Embryonic facial prominence (tissue), 1 donor: ENCODE measurements around the gene C2orf80.
"Not testable (repeated sequence)": the region's sequence is repeated elsewhere in the genome, so short reads cannot be mapped to it uniquely, and the experiment has no call there.

Source experiments
- DNase-seq: peaks from one replicate; pipeline ENCODE4 v3.0.0-alpha.2; 2016; ENCODE audit errors: extremely low spot score

Gene C2orf80

DNA sequence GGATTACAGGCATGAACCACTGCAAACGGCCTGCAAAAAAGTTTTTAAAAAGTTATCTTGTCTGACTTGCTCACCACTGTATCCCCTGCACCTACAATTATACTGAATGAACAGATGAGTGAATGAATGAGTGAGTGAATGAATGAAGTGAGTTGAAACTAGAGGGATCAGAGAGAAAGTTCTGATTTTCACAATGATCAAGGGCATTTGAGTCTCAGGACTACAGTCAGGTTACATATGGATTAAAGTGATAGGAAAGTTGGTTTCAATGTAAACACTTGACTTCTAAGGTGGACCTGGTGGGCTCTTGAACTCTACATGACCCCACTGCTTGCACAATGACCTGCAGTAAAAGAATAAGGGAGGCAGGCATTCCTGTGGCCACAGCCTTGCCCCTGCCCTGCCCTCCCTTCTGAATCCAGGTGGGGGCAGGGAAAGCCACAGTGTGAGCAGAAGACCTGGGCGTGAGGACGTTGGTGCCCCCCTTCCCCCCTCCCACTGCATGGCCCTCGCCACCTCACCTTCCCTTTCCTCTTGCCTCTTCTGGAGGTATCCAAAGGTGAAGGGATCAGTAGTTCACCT lies 10.7 kb downstream of the C2orf80 start:
- no peak for DNase-seq

DNA sequence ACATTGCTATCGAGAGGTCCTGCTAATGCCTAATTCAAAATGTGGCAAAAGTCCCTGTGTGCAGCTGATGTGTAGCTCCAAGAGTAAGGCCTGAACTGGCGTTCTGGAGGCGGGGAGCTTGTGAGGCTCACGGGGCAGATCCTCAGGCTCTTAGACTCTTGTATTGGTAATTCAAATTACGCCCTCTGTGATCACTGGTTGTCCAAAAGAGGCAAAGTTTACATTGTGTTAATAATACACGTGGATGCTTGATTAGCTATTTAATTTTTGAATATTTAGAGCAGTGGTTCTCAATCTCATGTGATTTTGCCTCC lies 14.0 kb downstream of the C2orf80 start:
- DNase-seq: no peak

DNA sequence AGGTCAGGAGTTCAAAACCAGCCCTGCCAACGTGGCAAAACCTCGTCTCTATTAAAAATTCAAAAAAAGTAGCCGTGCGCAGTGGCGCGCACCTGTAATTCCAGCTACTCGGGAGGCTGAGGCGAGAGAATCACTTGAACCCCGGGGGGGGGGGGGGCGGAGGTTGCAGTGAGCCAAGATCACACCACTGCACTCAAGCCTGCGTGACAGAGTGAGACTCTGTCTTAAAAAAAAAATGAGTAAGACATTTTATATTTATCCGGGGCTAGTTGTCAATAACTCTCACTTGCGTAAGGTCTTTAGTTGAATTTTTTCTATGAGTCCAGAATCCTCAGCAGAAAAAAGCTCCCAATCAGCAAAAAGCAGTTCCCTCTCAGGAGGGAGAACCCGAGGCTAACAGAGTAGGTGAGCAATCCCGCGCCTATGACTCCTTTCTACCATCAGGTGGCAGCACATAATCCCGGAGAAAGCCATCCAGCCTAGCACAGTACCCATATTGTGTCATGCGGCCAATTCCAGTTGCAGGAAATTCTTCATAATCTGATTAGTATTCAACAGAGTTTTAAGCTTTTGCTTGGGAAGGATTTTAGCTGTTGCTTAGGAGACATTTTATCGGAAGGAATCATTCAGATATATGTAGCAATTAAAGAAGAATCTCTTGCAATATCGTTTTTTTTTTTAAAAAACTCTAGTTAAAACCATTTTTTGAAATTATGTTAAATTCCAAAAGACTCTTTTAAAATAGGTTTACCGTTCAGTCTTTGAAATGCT lies 14.6 kb downstream of the C2orf80 start:
- peak; percentile 78 for DNase-seq

DNA sequence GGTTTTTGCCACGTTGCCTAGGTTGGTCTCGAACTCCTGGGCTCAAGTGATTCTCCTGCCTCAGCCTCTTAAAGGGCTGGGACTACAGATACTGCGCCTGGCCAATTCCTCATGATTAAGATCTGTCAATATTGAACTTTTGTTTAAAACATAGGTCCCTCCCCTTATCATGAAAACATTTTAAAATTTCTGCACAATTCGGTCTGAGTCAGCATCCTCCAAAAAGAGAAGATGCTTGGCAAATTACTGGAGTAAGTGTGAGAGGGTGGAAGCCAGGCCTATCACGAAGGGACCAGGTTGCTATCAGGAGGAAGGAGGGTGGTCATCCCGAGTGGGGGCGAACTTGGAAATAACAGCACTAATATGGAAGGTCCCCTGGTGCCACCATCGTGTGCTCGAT lies 15.7 kb downstream of the C2orf80 start:
- no peak for DNase-seq

DNA sequence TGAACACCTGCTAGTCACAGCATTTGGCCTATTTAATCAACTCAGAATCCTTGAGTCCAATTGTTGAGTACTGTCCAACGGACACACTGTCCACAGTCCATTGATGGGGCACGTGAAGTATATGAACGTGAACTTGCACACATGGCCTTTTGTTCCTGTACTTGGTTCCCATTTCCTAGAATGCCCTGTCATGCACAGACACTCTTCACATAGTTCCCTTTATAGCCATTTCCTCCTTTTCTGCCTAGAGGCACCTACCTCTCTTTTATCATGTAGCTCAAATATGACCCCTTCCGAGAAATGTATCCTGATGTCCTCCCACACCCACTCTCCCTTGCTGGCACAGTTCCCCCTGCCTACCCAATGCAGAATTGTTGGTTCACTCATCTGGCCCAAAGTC lies 17.7 kb downstream of the C2orf80 start:
- DNase-seq: no peak

DNA sequence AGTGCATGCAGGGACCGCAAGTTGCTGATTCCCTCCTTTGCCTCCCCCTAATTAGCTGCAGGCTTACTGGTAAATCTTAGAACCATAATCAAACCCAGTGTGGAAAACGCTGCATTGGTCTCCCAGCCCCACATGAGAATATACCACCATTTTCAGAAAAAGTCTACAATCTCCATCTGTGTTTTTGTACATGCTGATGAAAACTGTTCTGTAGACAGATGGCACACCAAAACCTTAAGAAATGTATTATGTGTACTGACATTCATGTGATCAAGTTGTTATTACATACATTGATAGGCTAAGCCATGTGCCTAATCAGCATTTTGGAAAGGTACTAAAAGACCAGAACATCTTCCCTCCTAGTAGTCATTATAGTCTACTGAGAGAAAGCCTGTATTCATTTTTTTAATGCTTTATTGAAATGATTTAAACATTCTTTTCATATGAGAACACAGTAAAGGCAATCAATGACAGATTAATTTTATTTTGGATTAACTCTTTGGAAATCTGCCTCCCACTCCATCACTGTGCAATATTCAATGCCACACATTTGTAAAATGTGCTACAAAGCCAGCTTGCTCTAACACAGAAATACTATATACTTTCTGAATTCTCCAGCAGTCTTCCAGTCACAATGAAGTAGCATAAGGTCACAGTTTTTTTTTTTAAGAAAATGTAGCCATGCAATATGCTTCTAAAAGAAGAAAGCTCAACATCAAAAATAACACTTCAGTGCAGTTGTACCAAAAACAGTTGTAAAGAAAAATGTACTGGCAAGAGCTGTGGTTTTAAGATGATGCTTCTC lies 24.7 kb downstream of the C2orf80 start:
- no peak for DNase-seq

DNA sequence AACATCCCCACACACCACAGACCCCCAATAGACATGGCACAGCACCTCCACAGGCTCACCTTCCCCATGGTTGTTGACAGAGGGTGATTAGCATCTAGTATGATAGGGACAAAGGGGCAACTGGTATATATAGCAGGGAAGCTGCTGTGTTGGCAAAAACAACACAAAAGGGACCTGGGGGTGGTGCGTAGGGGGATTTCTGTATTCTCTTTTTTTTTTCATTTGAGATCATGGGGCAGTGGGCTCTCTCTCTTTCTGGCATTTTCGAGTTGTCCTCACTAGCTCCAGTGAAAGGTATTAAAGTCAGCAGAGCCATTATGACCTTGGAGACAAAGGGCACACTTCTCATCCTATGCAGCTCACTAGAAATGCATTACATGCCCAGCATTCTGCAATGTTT lies 26.3 kb downstream of the C2orf80 start, which contains the start of gene CRYGA:
CRYGA (minus strand) TSS at position 101 of the 400 bp plus-strand sequence; CDS start at position 68, 33 bp downstream.
- no peak for DNase-seq

DNA sequence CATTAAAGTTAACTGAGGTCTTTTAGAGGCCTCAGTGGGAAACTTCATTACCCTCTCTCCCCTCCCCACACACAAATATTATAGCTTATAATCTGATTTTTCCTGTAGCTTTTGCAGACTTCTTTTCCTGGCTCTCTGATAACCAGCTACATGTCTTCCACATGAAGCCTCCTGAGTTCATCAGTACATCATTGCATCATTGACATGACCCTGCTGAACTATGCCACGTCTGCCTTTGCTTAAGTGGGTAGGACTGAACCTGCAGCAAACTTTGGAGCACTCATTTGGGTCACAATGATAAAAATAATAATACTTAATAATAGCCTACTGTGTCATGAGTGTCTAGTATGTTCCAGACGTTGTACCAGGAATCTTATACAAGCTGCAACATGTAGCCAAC lies 33.4 kb downstream of the C2orf80 start:
- DNase-seq: no peak

DNA sequence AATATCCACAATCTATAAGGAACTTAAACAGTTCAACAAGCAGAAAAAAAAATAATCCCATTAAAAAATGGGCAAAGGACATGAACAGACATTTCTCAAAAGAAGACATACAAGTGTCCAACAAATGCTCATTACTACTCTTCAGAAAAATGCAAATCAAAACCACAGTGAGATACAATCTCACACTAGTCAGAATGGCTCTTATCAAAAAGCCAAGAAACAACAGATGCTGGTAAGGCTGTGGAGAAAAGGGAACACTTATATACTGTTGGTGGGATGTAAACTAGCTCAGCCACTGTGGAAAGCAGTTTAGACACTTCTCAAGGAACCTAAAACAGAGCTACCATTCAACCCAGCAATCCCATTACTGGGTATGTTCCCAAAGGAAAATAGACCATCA lies 36.7 kb downstream of the C2orf80 start:
- no peak for DNase-seq

DNA sequence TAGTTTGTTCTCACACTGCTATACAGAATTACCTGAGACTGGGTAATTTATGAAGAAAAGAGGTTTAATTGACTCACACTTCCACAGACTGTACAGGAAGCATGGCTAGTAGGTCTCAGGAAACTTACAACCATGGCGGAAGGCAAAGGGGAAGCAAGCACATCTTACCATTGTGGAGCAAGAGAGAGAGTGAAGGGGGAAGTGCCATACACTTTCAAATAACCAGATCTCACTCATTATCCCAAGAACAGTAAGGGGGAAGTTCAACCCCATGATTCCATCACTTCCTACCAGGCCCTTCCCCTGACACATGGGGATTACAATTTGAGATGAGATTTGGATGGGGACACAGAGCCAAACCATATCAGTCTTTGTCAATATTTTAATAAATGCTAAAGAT lies 38.9 kb downstream of the C2orf80 start:
- DNase-seq: no peak

DNA sequence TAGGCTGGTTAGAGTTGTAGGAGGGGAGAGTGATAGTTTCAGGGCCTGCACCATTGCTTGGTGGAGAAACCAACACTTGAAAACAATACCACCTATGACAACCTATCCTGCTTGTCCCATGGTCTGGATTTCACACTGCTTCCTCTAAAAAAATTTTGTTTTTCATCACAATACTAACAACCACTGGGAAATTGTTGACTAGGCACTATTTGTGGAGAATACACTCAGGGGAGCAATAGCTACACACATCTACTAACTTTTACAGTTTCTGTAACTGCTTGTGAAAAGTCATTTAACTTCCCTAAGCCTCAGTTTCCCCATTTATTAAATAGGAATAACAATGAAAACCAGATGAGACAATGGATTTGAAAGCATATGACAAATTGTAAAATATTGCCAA lies 39.7 kb downstream of the C2orf80 start:
- no peak for DNase-seq

DNA sequence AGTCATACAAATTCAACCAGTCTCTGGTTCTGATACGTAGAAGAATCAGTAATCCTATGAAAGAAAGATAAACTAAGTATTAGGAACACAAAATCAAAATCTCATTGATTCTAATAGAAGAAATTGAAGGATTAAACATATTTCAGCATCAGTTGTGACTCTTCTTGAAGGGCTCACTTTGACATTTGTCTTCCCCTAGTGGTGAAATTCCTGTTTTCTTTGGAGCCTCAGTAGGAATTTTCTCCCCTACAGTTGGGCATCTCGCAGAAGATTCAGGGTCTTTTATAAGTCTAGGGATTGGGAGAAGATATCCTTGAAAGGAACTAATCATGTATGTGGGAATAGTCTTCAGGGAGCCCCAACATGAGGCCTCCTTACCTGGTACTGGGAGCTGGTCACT lies 41.0 kb downstream of the C2orf80 start:
- DNase-seq: no peak

DNA sequence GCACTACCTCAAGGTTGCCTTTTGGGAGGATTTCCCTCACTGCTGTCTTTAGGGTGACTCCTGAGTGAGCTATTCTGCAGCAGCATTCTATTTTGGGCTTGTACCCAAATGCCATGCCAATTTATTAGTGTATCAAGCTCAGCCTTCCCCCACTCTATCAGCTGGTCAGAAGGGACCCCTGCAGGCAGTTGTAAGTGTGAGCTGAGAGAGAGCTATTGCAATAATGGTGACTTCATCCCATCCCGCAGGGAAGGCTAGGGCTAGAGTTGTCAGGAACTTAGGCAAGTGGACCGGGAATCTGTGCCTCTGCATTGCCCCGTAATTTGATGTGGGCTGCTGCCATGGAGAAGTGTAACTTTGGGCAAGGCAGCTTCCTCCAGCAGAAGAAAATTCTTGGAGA lies 42.1 kb downstream of the C2orf80 start:
- no peak for DNase-seq

DNA sequence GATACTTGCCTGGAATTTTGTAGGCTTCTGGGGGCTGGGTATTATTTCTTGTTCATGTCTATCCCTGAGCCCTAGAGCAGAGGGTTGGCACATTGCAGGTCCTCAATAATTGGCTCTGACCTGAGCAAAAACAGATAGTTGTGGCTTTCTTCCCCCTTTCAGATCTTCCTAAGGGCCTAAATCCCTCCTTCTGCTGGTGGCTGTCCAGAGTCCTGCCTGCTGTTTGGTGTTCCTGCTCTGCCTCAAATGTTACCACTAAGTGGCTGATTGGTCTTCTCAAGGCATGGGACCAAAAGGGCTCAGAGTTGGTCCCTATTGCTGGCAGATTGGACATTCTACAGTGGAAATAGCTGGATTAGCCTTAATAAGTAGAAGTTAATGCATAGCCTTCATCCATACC lies 42.8 kb downstream of the C2orf80 start:
- DNase-seq: no peak

DNA sequence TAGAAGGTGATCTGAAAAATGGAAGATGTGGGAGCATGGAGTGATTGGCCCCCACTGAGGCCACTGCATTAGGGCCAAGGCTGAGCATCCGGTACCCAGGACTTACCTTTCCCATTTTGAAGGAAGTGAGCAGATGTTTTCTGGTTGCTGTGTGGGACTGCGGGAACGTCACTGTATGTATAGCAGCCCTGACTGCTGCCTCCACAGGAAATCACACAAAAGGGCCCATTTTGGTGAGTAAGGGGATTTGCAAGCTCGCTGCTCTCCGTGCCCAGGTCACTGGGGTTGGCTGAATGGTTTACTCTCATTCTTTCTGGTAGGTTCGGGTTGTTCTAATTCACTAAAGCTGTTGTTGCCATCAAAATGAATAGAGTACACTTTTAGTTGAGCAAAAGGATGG lies 43.8 kb downstream of the C2orf80 start, which contains the start of gene CRYGB:
CRYGB (minus strand) TSS at position 153 of the 400 bp plus-strand sequence; CDS start at position 115, 38 bp downstream.
- no peak for DNase-seq

DNA sequence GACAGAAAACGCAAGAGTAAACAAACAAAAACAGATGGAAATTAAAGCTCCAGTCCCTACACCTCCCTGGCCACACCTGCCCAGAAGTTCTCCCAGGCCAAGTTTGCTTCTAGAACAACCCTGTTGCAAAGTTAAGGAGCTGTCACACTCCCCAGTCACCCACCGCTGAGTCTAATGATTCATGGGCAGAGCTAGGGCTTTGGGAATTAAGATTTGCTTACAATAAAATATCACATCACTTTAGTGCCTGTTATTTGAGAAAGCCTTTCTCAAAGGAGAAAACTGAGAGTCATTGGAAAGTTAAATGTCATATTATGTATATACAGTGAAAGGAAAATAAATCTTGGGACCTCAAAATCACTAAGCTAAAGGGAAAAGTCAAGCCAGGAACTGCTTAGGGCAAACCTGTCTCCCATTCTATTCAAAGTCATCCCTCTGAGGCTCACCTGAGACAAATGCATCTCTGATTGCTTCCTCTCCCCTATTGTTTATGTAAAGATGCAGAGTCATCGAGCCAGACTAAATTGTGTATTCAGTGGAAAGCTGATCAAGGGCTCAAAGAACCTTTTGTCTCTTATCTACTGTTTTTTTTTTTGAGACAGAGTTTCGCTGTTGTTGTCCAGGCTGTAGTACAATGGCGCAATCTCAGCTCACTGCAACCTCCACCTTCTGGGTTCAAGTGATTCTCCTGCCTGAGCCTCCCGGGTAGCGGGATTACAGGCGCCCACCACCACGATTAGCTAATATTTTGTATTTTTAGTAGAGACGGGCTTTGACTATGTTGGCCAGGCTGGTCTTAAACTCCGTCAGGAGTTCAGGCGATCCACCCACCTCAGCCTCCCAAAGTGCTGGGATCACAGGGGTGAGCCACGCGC lies 46.7 kb downstream of the C2orf80 start:
- DNase-seq: no peak

DNA sequence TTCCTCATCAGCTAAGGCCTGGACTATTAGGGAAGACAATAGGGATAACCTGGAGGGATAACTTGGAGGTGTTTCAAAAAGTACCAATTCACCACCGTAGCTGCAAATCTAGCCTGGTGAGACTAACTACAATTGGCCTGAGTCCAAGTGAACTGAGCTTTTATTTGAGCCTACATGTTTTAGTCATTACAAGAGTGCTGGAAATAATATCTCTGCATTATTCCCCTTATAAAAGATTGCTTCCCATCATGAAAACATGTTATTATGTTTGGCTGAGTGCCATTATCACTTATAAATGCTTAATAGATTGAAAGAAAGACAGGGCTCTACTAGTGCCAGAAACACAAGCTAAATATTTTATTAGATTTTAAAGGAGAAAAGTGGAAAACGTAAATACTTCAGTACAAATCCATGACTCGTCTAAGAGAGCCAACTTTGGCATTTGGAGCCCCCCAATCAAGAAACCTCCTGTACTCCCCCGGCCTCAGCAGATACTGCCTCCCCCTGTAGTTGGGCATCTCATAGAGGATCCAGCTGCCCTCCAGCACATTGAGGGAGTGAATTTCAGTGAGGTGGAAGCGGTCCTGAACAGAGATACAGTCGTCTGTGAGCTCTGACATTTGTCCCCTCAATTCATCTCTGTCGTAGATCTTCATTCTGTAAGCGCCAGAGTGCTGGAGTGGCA lies 47.4 kb downstream of the C2orf80 start:
- peak; percentile 20 for DNase-seq

DNA sequence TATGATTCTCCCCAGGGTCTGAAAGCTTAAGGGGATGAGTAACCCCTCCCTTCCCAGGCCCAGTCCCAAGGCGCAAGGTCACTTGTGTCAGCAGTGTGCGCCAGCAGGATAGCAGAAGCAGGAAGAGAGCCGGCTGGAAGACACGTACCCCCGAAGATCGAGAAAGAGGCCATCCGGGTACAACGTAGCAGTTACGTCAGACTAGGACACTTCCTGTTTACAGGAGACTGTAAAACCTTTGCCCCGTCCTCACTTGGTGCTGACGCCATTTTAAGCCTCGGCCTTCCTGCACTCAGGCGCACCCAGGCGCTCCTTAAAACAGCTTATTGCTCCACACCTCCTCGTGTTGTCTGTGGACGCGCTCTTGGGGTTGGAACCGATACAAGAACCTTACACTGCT lies 50.4 kb downstream of the C2orf80 start:
- DNase-seq: no peak

DNA sequence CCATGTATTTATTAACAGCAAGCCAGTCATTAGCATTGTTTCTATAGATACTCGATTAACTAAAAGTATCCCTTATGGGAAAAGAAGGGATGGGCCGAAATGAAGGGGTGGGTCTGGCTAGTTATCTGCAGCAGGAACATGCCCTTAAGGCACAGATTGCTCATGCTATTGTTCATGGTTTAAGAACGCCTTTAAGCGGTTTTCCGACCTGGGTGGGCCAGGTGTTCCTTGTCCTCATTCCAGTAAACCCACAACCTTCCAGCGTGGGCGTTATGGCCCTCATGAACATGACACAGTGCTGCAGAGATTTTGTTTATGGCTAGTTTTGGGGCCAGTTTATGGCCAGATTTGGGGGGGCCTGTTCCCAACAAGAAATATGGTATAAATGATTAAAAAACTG lies 51.5 kb downstream of the C2orf80 start:
- not testable (repeated sequence) for DNase-seq

DNA sequence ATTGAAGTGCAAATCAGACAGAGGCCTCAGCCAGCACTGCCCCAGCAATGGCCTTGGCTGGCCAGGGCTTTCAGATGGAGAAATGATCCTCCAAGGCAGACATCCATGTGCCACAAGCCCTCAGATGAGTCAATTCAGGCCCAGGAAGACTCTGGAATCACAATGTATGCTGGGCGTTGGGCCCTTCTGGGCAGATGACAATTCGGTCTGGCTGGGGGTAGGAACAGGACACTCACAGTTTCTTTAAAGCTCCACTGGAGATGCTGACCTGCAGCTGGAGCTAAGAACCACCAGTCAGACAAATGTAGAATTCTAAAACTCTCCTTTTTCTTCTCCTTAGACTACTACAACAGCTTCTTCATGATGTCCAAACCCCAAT lies 53.1 kb downstream of the C2orf80 start:
- DNase-seq: no peak
